ENCODE data around the gene CRYBG3.
"Not testable (repeated sequence)": the region's sequence is repeated elsewhere in the genome, so short reads cannot be mapped to it uniquely, and the experiment has no call there.

The CRYBG3 gene

GRCh38 chr3:97896547-97896946, 74.7 kb downstream of the CRYBG3 start:
- no peak for DNase-seq (ENCODE audit: low read depth, low spot score)

- no peak for DNase-seq (ENCODE audit: low read depth, low spot score)
These were observed 77.5 kb downstream of the CRYBG3 start for GRCh38 chr3:97899331-97899730.

- DNase-seq (ENCODE audit: low read depth, low spot score) = no peak
These were observed 79.8 kb downstream of the CRYBG3 start for GRCh38 chr3:97901313-97902248.

- DNase-seq (ENCODE audit: low read depth, low spot score) = not testable (repeated sequence)
These were observed 88.0 kb downstream of the CRYBG3 start for GRCh38 chr3:97909830-97910229.

- not testable (repeated sequence) for DNase-seq (ENCODE audit: low read depth, low spot score)
These were observed 88.5 kb downstream of the CRYBG3 start for GRCh38 chr3:97910236-97910831.

GRCh38 chr3:97910931-97911351, 89.1 kb downstream of the CRYBG3 start:
- DNase-seq (ENCODE audit: low read depth, low spot score) = no peak

GRCh38 chr3:97911459-97911858, 89.6 kb downstream of the CRYBG3 start:
- DNase-seq (ENCODE audit: low read depth, low spot score) = no peak

- no peak for DNase-seq (ENCODE audit: low read depth, low spot score)
These were observed 92.6 kb downstream of the CRYBG3 start for GRCh38 chr3:97914388-97914787.

GRCh38 chr3:97916576-97916975, 94.8 kb downstream of the CRYBG3 start:
- no peak for DNase-seq (ENCODE audit: low read depth, low spot score)

GRCh38 chr3:97917813-97918536, 96.2 kb downstream of the CRYBG3 start:
- DNase-seq (ENCODE audit: low read depth, low spot score) = no peak

- DNase-seq (ENCODE audit: low read depth, low spot score) = no peak
These were observed 105.9 kb downstream of the CRYBG3 start for GRCh38 chr3:97927704-97928103.

- DNase-seq (ENCODE audit: low read depth, low spot score) = no peak
These were observed 107.2 kb downstream of the CRYBG3 start for GRCh38 chr3:97928986-97929385.

GRCh38 chr3:97930018-97930417, 108.2 kb downstream of the CRYBG3 start:
- DNase-seq (ENCODE audit: low read depth, low spot score) = no peak

GRCh38 chr3:97931218-97931617, 109.4 kb downstream of the CRYBG3 start:
- DNase-seq (ENCODE audit: low read depth, low spot score) = no peak

GRCh38 chr3:97932387-97932801, 110.6 kb downstream of the CRYBG3 start:
- DNase-seq (ENCODE audit: low read depth, low spot score) = no peak

- DNase-seq (ENCODE audit: low read depth, low spot score) = no peak
These were observed 113.3 kb downstream of the CRYBG3 start for GRCh38 chr3:97934980-97935695.

- DNase-seq (ENCODE audit: low read depth, low spot score) = no peak
These were observed 114.0 kb downstream of the CRYBG3 start for GRCh38 chr3:97935842-97936241.

- no peak for DNase-seq (ENCODE audit: low read depth, low spot score)
These were observed 115.4 kb downstream of the CRYBG3 start for GRCh38 chr3:97937205-97937604.

GRCh38 chr3:97938444-97938843, 116.6 kb downstream of the CRYBG3 start:
- DNase-seq (ENCODE audit: low read depth, low spot score) = no peak

GRCh38 chr3:97939401-97939800, 117.6 kb downstream of the CRYBG3 start:
- DNase-seq (ENCODE audit: low read depth, low spot score) = no peak

- no peak for DNase-seq (ENCODE audit: low read depth, low spot score)
These were observed 118.2 kb downstream of the CRYBG3 start for GRCh38 chr3:97940034-97940433.
